Renal pelvis (tissue), 4 donors: ENCODE measurements around the gene CMIP. TPM values are rescaled to one million over a fixed set of nuclear protein-coding genes. Genes with fewer than 3 reads are reported as not detected.

Source experiments
- DNase-seq: peaks from one replicate; pipeline ENCODE4 v3.0.0-alpha.2; 2013
- polyA plus RNA-seq, 3 donors: library from polyadenylated mRNA; unstranded; fragments of 120-200 nt; gene quantifications; one replicate each; pipeline ENCODE4 v1.2.1, GENCODE V29; 2013; ENCODE audit not compliant: insufficient read length in 3 of 3

CMIP gene
- polyA plus RNA-seq, 3 donors: 43.5 to 56.5 (median 51.5) TPM

DNA sequence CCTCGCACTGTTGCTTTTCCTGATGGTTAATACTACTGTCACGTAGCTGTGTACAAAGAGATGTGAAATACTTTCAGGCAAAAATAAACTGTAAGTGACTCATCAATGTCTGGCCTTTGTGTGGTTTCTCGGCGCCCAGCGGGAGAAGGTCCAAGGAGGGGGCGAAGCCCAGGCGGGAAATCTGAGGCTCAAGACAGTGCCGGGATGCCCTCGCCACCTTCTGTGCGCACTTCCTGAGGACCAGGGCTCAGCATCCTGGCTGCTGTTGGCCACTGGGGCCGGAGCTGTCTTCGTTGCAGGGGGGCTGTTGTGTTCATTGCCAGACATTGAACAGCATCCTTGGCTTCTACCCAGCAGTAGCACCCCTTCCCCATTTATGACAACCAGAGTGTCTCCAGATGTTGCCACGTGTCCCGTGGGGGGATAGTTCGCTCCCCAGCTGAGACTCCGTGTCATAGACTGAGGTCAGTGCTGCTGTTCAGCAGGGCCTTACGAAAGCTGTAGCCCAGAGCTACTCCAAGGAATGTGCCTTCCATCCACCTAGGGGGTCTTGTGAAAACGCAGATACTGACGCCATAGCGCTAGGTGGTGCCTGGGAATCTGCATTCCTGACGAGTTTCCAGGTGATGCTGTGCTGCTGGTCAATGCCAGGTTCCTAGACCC is 267.2 kb downstream of the CMIP start:
- no peak for DNase-seq

DNA sequence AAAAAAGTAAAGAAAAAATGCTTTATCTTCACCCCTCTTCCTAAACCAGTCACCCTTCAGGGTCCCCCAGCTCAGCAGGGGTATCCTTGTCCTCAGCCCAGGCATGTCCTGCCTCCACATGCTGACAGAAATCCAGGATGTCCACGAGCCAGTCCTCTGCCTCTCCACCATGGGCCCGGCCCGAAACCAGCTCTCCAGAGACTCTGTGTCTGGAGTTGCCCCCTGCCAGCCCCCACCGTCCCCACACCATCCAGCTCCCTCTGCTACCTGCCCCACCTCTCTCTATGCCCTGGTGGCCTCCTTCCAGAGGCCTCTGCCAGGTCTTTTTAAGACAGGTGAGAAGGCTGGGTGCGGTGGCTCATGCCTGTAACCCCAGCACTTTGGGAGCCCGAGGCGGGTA is 268.1 kb downstream of the CMIP start:
- no peak for DNase-seq

DNA sequence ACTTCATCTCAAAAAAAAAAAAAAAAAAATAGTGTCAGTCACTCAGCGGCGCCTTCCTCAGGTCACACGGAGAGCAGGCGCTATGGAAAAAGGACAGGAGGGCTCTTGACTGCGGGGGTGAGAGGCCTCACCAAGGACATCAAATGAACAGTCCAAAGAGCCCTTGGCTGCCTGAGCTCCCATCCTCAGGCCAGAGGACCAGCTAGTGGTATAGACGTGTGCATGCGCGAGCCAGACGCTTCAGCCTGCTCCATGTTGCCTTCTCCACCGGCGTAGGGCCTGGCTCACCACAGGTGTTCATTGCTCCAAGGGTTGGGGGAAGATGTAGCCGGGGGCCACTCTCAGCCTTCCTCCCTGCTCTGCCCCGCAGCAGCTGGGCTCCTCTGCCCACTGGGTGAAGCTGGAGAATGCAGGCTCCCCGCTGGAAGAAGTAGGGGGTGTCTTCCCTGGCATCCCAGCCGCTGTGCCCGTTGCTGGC is 268.7 kb downstream of the CMIP start:
- no peak for DNase-seq

DNA sequence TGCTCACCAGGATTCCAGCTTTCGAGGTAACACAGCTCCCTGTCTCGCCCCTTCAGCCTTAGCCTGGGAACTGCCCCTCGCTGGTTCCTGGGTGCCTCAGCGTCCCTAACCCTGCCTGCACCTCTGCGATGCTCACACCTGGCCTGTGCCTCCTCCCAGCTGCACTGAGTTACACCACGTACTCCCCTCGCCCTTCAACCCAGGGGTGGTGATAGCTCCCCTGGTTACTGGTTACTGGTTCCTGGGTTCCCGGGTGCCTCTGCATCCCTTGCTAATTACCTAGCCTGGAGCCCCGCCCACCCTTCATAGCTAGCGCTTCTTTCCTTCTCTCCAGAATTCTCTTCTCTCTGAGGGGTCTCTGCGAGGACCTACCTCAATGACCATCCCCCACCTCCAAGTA is 269.2 kb downstream of the CMIP start:
- DNase-seq: no peak

DNA sequence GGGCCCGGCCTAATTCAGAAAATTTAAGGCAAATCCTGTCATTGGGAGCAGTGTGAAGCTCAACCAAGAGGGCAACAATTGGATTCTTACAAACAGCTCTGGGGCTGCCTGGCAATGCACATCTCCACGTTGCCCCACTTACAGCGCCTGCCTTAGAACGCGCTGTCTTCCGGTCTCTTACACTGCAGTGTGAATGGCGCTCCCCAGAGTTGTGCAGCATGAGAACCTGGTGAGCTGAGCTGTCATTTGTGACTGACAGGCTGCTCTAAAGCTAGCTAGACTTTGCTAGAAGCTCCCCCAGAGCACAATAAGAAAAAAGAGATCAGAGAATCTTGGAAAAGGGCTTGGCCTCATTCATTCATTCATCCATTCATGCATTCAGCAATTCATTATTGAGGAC is 270.0 kb downstream of the CMIP start:
- DNase-seq: no peak

DNA sequence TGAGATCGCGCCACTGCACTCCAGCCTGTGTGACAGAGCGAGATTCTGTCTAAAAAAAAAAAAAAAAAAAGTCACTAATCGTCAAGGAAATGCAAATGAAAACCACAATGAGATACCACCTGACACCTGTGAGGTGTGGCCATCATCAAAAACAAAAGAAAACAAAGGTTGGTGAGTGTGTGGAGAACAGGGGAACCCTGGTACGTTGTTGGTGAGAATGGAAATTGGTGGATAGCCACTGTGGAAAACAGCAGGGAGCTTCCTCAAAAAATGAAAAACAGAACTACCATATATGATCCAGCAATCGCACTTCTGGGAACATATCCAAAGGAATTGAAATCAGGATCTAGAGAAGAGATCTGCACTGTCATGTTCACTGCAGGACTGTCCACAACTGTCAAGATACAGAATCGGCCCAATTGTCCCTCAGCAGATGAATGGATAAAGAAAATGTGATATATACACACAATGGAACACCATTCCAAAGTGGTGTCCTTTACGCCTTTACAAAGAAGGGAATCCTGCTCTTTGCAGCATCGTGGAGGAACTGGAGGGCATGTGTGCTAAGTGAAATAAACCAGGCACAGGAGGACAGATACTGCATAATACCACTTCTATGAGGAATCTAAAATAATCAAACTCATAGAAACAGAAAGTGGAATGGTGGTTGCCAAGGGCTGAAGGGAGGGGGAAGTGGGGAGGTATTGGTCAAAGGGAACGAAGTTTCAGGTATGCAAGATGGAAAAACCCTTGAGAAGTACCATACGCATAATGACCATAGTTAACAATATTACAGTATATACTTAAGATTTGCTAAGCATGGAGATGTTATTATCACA is 271.0 kb downstream of the CMIP start:
- DNase-seq: no peak

DNA sequence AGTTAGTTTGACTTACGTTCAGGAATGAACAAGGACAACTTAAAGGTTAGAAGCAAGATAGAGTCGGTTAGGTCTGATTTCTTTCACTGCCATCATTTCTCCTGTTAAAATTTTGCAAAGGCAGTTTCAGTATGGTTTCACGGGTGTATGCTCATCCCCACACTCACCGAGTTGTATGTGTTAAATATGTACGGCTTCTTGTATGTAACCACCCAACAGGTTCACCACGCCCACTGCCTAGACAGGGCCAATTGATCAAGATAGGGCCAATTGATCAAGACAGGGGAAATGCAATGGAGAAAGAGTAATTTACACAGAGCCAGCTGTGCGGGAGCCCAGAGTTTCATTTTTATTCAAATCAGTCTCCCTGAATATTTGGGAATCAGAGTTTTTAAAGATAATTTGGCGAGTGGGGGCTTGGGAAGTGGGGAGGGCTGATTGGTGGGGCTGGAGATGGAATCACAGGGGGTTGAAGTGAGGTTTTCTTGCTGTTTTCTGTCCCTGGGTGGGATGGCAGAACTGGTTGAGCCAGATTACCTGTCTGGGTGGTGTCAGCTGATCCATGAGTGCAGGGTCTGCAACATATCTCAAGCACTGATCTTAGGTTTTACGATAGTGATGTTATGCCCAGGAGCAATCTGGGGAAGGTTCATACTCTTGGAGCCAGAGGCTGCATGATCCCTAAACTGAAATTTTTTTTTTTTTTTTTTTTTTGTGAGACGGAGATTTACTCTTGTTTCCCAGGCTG is 272.0 kb downstream of the CMIP start:
- no peak for DNase-seq

DNA sequence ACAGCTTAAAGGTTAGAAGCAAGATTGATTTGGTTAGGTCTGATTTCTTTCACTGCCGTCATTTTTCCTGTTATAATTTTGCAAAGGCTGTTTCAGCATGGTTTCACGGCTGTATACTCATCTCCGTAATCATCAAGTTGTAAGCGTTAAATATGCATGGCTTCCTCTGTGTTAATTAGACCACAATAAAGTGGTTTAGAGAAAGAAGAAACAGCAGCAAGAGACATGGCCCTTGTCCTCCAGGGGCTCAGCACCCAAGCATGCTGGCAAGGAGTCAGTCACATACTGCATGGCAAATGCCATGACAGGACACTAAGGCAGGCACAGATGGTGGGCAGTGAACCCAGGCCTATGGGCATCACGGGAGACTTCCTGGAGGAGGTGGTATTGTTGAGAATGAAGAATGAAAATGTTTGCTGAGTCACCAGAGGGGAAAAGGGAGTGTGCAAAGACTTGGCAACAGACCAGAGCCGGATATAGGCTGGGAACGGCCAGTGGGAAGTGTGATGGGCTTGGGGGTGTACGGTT is 273.1 kb downstream of the CMIP start:
- no peak for DNase-seq

DNA sequence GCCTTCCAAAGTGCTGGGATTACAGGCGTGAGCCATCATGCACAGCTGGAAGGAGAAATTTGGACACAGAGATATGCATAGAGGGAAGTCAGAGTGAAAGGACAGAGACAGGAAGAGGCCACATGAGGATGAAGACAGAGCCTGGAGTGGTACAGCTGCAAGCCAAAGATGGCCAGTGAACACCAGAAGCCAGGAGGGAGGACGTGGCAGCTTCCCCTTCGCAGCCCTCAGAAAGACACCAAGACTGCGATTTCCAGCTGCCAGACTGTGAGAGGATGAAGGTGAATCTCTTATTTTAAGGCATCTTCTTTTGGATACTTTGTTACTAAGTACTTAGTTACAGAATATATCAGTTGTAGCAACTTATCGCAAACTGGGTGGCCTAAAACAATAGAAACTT is 274.0 kb downstream of the CMIP start:
- no peak for DNase-seq

DNA sequence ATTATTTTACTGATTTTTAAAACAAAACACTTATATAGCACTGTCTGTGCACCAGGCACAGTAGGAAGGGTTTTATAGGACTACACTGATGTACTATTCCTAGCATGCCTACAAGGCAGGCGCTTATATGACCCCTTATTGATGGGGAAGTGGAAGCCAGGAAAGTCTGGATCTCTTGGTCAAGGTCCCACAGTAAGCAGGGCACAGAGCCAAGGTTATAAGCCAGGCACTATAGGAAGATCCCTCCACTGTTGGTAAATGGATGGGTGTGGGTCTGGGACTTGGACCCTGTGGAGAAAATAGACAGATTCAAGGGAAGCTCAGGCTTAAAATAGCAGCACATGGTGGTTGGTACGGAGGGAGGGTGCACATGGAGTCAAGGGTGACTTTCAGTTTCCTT is 275.4 kb downstream of the CMIP start:
- no peak for DNase-seq

DNA sequence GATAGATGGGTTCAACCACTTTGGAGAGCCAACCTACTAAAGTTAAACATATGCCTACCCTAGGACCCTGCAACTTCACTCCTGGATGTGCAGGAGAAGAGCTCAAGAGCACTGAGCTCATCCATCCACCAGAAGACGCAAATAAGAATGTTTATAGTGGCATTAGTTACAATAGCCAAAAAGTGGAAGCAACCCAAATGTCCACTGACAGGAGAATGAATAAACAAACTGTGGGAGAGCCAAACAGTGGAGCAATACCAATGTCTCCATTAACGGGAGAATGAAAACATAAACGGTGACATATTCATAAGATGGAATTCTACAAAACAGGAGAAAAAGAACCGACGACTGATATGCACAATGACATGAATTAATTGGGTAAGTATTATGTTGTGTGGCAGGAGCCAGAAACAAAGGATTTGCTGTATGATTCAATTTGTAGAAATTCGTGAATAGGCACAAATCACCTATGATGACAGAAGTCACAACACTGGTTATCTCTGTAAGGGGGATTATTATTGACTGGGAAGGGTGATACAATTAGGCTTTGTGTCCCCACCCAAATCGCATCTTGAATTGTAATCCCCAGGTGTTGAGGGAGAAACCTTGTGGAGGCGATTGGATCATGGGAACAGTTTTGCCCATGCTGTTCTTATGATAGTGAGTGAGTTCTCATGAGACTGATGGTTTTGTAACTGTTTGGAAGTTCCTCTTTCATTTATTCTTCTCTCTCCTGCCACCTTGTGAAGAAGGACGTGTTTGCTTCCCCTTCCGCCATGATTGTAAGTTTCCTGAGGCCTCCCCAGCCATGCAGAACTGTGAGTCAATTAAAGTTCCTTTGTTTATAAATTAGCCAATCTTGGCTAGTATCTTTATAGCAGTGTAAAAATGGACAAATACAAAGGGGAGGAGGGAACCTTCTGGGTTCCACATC is 276.6 kb downstream of the CMIP start:
- DNase-seq: no peak

DNA sequence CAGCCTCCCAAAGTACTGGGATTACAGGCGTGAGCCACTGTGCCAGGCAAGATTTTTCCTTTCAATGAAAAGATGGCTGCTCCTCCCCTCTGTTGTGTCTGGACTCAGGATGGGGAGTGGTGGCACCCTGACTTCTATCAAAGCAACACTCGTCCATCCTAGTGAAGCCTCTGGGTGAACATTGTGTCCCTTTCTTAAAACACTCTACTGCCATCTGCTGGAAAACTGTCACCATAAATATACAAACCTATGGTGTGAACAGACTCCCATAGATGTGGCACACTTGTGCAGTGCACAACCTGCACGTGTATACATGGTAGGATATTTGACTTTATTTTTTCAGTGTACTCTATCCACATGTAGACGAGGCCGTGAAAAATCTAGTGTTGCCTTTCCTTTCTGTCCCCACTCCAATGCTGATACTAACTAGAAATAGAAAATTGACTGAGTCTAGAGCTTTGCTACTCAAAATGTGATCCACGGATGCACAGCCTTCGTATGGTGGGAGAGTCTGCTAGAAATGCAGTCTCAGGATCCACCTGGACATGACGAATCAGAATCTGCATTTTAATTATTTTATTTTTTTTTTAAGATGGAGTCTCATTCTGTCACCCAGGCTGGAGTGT is 278.6 kb downstream of the CMIP start:
- peak; percentile 84 for DNase-seq

DNA sequence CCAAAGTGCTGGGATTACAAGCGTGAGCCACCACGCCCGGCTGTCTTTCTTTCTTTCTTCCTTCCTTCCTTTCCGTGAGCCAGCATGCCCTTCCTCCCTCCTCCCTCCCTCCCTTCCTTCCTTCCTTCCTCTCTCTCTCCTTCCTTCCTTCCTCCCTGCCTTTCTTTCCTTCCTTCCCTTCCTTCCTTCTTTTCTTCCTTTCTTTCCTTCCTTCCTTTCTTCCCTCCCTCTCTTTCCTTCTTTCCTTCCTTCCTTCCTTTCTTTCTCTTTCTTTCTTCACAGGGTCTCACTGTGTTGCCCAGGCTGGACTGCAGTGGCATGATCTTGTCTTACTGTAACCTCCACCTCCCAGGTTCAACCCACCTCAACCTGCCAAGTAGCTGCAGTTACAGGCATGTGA is 283.8 kb downstream of the CMIP start:
- DNase-seq: no peak

DNA sequence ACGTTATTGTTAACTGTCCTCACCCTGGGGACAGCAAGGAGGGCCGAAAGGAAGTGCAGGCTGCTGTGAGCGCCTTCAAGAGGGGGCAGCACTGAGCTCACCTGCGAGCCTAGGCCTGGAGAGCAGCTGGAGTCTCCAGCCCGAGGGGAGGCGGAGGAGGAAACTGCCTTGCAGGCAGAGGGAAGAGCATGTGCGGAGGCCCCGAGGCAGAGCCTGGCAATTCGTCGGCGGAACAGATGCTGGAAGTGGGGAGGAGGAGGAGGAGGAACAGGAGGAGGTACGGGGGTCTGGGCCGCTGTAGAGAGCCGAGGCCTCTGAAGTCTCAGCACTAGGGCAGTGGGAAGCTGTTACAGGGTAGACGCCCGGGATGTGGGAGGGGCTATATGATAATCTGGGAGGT is 284.8 kb downstream of the CMIP start:
- no peak for DNase-seq

DNA sequence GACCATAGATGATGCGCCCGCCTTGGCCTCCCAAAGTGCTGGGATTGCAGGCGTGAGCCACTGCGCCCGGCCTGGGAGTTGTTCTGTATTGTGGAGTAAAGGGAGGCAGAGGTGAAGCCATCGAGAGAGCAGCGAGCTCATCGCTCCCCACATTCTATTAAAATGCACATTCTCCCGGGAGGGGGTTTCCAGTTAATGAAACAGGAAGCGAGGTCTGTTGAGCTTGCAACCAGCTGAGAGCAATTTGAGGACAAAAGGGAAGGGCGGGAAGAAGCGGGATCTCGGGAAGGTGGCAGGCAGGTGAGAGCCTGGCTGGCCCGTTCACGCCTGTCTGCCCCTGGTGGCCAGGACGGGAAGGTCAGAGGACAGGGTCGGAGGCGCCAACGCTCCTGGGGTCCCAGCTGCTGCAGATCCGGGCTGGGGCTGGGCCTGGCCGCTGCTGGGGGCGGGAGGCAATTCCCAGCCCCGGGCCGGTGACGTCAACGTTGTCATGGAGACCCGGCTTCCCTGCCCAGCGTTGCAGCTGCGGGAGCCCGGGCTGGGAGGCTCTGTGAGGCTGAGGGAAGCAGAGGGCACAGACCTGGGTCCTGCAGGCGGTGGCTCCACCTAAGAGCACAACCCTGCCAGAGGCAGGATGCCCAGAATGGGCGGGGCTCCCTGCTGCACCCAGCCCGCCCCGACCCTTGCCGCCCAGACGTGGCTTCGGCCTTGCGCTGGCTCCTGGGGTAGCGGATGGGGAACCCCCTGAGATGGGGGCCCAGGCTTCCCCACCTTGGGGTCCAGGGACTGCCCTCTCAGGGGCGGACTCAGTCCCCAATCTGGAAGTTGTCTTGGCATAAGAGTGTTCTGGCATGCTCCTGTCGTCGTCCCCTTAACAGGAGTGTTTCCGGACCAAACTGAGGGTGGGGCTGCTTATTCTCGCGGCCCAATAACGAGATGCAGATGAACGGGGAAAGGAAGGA is 285.8 kb downstream of the CMIP start:
- DNase-seq: peak; percentile 87

DNA sequence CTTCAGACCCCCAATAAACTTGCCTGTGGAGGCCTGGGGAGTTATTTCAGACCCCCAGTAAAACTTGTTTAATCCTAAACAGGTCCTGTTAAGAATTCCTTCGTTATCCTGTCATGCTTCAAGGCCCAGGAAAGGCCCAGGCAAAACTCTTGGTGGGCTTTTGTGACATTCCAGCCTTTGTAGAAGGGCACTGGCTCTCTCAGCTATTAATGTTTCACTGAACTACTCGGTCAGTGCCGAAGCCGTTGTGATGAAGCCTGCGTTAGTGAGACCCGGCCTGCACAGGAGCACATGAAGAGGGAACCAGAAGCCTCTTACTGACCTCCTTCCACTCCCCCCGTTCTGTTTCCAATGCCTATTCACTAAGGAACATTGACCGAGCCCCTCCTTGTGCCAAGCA is 287.0 kb downstream of the CMIP start:
- peak; percentile 62 for DNase-seq

DNA sequence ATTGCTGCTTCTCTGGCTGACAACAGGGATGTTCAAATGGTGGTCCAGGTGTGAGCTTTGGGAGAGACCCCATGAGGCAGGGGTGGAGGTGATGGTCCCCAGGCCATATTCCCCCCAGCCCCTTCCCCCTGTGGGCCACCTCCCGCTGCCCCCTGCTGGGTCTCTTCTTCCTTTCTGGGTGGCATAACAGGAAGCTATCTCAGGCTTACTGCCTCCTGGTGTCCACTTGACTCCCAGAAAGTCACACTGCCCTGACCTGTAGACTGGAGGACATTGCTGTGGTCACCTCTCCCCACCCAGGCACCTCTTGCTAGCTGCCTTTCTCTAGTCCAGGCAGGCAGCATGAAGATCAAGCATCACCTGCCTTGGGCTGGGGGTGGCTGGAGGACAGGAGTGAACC is 288.1 kb downstream of the CMIP start:
- DNase-seq: no peak

DNA sequence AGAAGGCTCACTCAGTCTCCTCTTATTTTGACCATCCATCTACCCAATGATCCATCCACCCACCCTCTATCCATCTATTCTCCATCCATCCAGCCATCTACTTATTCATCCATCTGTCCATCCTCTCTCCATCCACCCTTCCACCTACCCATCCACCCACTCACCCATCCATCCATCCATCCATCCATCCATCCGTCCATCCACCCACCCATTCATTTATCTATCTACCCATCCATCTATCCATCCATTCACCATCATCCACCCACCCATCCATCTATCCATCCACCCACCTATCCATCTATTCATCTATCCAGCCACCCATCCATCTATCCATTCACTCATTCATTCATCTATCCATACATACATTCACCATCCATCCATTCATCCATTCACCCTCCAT is 288.7 kb downstream of the CMIP start:
- DNase-seq: no peak

DNA sequence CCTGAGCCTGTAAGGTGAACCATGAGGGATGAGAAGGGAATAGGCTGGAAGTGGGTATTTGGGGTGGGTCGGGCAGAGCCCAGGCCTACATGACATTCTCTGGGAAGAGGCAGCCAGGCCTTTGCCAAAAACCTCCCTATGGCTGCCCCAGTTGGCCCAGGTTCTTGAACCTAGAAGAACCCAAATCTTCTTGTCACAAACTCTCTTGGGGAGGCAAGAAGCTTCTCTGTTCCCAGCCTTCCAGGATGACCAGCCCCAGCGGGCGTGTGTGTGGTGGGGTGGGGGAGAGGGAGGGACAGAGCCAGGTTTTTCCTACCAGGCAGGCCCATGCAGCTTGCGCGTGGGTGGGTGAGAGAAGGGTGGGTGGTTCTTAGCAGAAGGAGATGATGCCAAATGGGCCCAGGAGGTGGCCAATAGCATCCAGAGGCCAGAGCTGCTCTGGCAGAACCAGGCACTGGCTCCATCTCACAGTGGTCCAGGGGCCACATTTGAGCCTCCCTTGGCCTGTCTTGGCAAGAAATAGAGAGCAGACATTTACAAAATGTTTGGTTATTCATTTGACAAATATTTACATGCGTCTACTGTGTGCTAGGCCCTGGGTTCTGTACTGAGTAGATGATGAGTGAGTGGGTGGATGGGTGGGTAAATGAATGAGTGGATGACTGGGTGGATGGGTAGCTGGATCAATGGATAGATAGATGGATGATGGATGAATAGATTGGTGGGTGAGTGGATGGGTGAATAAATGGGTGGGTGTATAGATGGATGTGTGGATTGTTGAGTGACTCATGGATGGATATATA is 290.2 kb downstream of the CMIP start:
- no peak for DNase-seq
